Measurements from ENCODE around the gene CTNNBIP1. TPM values are rescaled to one million over a fixed set of nuclear protein-coding genes. Genes with fewer than 3 reads are reported as not detected.

The CTNNBIP1 gene
- total and polyA plus RNA-seq, 2 of the 8 experiments (the other 6 are each of a cell fraction or from before 2014, with no cell fraction given): 40.9 to 46.6 TPM

DNA sequence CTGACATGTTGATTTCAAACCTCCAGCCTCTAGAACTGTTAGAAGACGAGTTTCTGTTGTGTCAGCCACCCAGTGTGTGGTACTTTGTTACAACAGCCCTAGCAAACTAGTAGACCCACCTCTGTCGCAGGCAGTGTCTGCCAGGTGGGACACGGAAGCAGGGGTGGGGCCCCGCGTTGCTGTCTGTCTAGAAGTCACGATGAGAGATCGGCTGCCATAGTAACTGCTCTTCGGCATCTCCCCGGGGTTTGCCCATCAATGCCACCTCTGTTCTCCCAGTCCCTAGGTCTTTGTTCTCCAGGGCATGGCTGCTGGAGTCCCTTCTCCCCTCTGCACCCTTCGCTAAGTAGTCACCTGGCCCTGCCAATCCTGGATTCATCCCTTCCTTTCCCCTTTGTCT lies 71.1 kb downstream of the CTNNBIP1 start:
- Histone ChIP-seq H2BK20ac (ENCODE audit: low read length) (no peak overlapping the region), H2BK120ac (replicated peaks; ENCODE audit: low read depth, low read length) (no peak overlapping the region), H3K9ac (replicated peaks in 1 of 4; ENCODE audit: extremely low read depth in 1 of 4, low read depth in 3 of 4, low read length in 3 of 4) (no peak overlapping the region), H2BK12ac (ENCODE audit: low read depth, low read length) (no peak overlapping the region), H3K4me2 (ENCODE audit: insufficient read depth in 1 of 2, low read depth in 2 of 2, low read length in 2 of 2) (no peak overlapping the region), H2AFZ (ENCODE audit: low read length) (no peak overlapping the region), H3K4ac (replicated peaks; ENCODE audit: insufficient read length, low read depth, low read length) (no peak overlapping the region), H3K27me3 (replicated peaks in 1 of 4; ENCODE audit: control insufficient read depth in 3 of 4, extremely low read depth in 1 of 4, insufficient read depth in 3 of 4, low read length in 3 of 4) (peaks cover 0 to 4% (median 0%) of the 10 kb centered on the region in 4 experiments; a peak in 3 of 7 replicates), H3K23me2 (ENCODE audit: low read depth, low read length) (no peaks in the 10 kb centered on the region), H4K5ac (ENCODE audit: insufficient read length, low read depth, low read length) (no peak overlapping the region), H3K79me2 (ENCODE audit: control insufficient read depth in 1 of 2, insufficient read depth in 2 of 2, low read length in 2 of 2) (no peaks in the 10 kb centered on the region), H4K8ac (ENCODE audit: extremely low read depth, insufficient read depth, low read length) (no peak overlapping the region), H3K14ac (ENCODE audit: insufficient read length) (no peak overlapping the region), H3K9me3 (ENCODE audit: insufficient read depth in 2 of 2, low read depth in 1 of 2, low read length in 1 of 2) (no peaks in the 10 kb centered on the region), H2BK5ac (ENCODE audit: low read depth, low read length) (no peak overlapping the region; the same call in 1 of the 2 replicates), H4K20me1 (replicated peaks in 1 of 2; ENCODE audit: control insufficient read depth in 1 of 2, insufficient read depth in 2 of 2, low read length in 2 of 2) (no peaks in the 10 kb centered on the region), H3K23ac (ENCODE audit: insufficient read length) (no peak overlapping the region), H2BK15ac (ENCODE audit: low read length) (no peak overlapping the region), H2AK5ac (ENCODE audit: low read depth, low read length) (no peak overlapping the region), H4K91ac (replicated peaks; ENCODE audit: insufficient read length, low read length) (no peak overlapping the region), H3K56ac (replicated peaks; ENCODE audit: insufficient read length, low read depth, low read length) (no peak overlapping the region), H3K18ac (ENCODE audit: extremely low read depth, low read length) (no peak overlapping the region), H3K4me1 (replicated peaks in 1 of 4; ENCODE audit: control insufficient read depth in 3 of 4, insufficient read depth in 4 of 4, low read length in 3 of 4) (peaks cover 4 to 25% (median 17%) of the 10 kb centered on the region in 4 experiments), H3K4me3 (ENCODE audit: extremely low read depth in 1 of 4, insufficient read depth in 2 of 4, low read depth in 3 of 4, low read length in 4 of 4) (no peak overlapping the region), H3K79me1 (ENCODE audit: low read depth, low read length) (no peaks in the 10 kb centered on the region), H3K27ac (ENCODE audit: low read depth, low read length) (no peak overlapping the region), H3K36me3 (ENCODE audit: control insufficient read depth in 2 of 4, insufficient read depth in 4 of 4, low read length in 3 of 4) (no peaks in the 10 kb centered on the region)
- DNase-seq (ENCODE audit: low read depth in 1 of 2, low spot score in 2 of 2) (no peak), FAIRE-seq (no peak)
- POLR2A ChIA-PET (ENCODE audit: partially characterized antibody): interaction anchor here (1.8 kb wide), 1 partner anchor 8 kb away, joined by 3 read pairs; no protein-coding TSS in a partner anchor
- 91% methylated on average over 10 of the region's 10 CpGs; no CpG with 5 or more reads in 1 of the 2 experiments for WGBS, 2 experiments (ENCODE audit: extremely low coverage in 1 of 2, insufficient coverage in 1 of 2, insufficient read length in 1 of 2, insufficient replicate concordance in 2 of 2, low coverage in 1 of 2, low lambda C conversion rate in 2 of 2, missing lambda C conversion rate in 1 of 2)
- CTCF ChIA-PET (ENCODE audit: partially characterized antibody): interaction anchor here (1.0 to 5.3 kb wide), 3 partner anchors 30 to 57 kb away, joined by 3 to 29 read pairs (median 5); no protein-coding TSS in a partner anchor
- no peak for TF ChIP-seq CTBP2 (IDR thresholded peaks at IDR 0.05; ENCODE audit: borderline replicate concordance, insufficient read depth, insufficient read length, low read length)
- no peak for TF ChIP-seq RXRA (IDR thresholded peaks at IDR 0.05; ENCODE audit: insufficient read depth, low read depth, low read length)
- no peak for TF ChIP-seq CREB1 (IDR thresholded peaks at IDR 0.05)
- TF ChIP-seq, protein P1, sequence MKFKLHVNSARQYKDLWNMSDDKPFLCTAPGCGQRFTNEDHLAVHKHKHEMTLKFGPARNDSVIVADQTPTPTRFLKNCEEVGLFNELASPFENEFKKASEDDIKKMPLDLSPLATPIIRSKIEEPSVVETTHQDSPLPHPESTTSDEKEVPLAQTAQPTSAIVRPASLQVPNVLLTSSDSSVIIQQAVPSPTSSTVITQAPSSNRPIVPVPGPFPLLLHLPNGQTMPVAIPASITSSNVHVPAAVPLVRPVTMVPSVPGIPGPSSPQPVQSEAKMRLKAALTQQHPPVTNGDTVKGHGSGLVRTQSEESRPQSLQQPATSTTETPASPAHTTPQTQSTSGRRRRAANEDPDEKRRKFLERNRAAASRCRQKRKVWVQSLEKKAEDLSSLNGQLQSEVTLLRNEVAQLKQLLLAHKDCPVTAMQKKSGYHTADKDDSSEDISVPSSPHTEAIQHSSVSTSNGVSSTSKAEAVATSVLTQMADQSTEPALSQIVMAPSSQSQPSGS (IDR thresholded peaks at IDR 0.05; ENCODE audit: low read length): no peak
- no peak for TF ChIP-seq CHD1 (IDR thresholded peaks at IDR 0.05; ENCODE audit: low read depth, low read length)
- TF ChIP-seq YY1 (IDR thresholded peaks at IDR 0.05; ENCODE audit: low read depth, low read length): no peak
- TF ChIP-seq ASH2L (IDR thresholded peaks at IDR 0.05; ENCODE audit: low read length): no peak
- TF ChIP-seq CBX5 (IDR thresholded peaks at IDR 0.05; ENCODE audit: low read depth, low read length): no peak
- TF ChIP-seq BRCA1 (IDR thresholded peaks at IDR 0.05; ENCODE audit: low read depth, low read length): no peak
- TF ChIP-seq JUN (IDR thresholded peaks at IDR 0.05; ENCODE audit: low read depth, low read length): no peak
- TF ChIP-seq TEAD4 (IDR thresholded peaks at IDR 0.05; ENCODE audit: low read depth, low read length): no peak
